ENCODE measurements around the gene ENG.
"Not testable (repeated sequence)": the region's sequence is repeated elsewhere in the genome, so short reads cannot be mapped to it uniquely, and the experiment has no call there.

Gene ENG

DNA sequence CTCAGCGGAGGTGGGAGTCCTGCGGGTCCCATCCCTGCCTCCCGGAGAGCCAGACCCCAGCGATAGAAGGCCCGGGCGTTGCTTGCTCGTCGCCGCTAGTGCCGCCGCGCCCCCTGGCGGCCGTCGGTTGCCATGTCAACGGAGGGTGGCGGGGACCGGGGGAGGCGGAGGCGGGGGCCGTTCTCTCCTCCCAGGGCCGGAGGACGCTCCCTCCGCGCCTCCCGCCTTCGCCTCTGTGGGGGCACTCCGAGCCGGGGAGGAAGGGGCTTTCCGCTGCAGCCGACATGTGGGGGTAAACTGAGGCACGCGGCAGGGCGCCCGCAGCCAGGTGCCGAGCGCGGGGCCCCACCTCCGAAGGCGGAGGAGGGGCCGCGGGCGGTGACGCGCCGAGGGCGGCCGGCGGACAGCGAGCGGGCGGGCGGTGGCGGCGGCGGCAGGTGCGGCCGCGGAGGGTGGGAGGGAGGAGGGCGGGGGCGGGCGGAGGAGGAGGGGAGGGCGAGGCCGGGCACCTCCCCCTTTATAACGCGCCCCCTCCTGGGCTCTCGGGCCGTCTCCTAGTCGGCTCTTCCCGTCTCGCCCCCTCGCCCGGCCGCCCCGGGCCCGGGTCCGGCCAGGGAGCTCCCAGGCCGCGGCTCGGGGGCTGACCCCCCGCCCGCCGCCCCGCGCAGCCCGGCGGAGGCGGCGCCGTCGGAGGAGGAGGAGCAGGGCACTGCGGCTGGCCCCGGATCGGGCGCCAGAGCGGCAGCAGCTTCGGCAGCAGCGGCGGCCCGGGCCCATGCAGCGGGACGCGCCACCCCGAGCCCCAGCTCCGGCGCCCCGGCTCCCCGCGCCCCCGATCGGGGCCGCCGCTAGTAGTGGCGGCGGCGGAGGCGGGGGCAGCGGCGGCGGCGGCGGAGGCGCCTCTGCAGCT, 69.2 kb downstream of the ENG start:
- in situ Hi-C loops (cut with MboI; ENCODE audit: low pct_unique_long_range_greater_than_20kb, low sequenced_read_pairs, unreplicated experiment): loop anchor here (10.0 kb wide), 1 partner anchor 130 kb away; the partner anchor contains the start of gene ST6GALNAC4
- DNase-seq (ENCODE audit: low spot score): peak; percentile 94
- TF ChIP-seq, protein P1, sequence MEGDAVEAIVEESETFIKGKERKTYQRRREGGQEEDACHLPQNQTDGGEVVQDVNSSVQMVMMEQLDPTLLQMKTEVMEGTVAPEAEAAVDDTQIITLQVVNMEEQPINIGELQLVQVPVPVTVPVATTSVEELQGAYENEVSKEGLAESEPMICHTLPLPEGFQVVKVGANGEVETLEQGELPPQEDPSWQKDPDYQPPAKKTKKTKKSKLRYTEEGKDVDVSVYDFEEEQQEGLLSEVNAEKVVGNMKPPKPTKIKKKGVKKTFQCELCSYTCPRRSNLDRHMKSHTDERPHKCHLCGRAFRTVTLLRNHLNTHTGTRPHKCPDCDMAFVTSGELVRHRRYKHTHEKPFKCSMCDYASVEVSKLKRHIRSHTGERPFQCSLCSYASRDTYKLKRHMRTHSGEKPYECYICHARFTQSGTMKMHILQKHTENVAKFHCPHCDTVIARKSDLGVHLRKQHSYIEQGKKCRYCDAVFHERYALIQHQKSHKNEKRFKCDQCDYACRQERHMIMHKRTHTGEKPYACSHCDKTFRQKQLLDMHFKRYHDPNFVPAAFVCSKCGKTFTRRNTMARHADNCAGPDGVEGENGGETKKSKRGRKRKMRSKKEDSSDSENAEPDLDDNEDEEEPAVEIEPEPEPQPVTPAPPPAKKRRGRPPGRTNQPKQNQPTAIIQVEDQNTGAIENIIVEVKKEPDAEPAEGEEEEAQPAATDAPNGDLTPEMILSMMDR (IDR thresholded peaks at IDR 0.05; ENCODE audit: extremely low read depth, insufficient read depth, missing control alignments): peak; percentile 83

GRCh38 chr9:127783111-127784008, 71.1 kb downstream of the ENG start:
- peak; percentile 66 for DNase-seq (ENCODE audit: low spot score)
- TF ChIP-seq, protein P1 (IDR thresholded peaks at IDR 0.05; ENCODE audit: extremely low read depth, insufficient read depth, missing control alignments): no peak
- in situ Hi-C loops (cut with MboI; ENCODE audit: low pct_unique_long_range_greater_than_20kb, low sequenced_read_pairs, unreplicated experiment): loop anchor here (10.0 kb wide), 1 partner anchor 131 kb away; the partner anchor contains the start of gene ST6GALNAC4

- no peak for DNase-seq (ENCODE audit: low spot score)
- in situ Hi-C loops (cut with MboI; ENCODE audit: low pct_unique_long_range_greater_than_20kb, low sequenced_read_pairs, unreplicated experiment): loop anchor here (10.0 kb wide), 1 partner anchor 133 kb away; the partner anchor contains the start of gene ST6GALNAC4
- TF ChIP-seq, protein P1 (IDR thresholded peaks at IDR 0.05; ENCODE audit: extremely low read depth, insufficient read depth, missing control alignments): no peak
Measured at GRCh38 chr9:127781806-127782205, 72.7 kb downstream of the ENG start.

DNA sequence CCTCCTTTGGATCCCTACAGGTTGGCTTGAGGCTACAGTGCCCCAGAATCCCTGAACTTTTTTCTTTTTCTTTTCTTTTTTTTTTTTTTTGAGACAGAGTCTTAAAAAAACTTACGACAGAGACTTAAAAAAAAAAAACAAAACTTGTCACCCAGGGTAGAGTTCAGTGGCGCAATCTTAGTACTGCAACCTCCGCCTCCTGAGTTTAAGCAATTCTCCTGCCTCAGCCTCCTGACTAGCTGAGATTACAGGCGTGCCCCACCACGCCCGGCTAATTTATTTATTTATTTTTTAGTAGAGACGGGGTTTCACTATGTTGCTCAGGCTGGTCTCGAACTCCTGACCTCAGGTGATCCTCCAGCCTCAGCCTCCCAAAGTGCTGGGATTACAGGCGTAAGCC, 73.5 kb downstream of the ENG start:
- in situ Hi-C loops (cut with MboI; ENCODE audit: low pct_unique_long_range_greater_than_20kb, low sequenced_read_pairs, unreplicated experiment): loop anchor here (10.0 kb wide), 1 partner anchor 134 kb away; the partner anchor contains the start of gene ST6GALNAC4
- not testable (repeated sequence) for DNase-seq (ENCODE audit: low spot score)

DNA sequence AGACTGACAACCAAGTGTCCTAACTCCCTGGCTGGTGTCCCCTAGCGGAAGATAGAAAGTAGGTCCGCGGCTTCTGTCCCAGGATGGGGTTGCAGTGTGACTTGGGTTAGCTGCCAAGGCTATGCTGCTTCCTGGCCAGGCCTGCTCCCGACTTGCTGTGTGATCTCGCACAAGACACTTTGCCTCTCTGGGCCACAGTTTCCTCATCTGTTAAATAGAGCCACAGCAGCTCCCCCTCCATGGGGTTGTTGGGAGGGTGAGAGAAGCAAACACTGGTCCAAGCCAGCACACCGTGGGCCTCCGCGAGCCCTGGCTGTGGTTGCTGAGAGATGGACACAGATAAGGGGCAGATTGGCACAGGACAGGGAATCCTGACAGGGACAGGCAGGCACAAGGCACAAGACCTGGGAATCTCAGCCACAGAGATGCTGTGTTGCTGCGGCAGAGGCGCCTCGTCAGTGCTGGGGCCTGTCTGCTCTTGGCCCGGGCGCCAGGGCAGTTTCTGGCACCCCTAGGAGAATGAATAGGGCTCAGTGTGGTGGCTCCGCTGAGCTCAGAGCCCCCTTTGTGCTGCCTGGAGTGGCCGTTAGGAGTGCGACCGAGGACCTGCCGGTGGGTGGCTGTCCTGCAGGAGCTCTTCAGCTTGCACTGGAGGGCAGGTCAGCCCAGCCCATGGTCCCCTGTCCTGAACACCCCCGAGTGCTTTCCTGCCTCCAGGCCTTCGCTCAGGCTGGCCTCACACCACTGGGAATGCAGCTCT, 74.2 kb downstream of the ENG start:
- TF ChIP-seq, protein P1 (IDR thresholded peaks at IDR 0.05; ENCODE audit: extremely low read depth, insufficient read depth, missing control alignments): no peak
- no peak for DNase-seq (ENCODE audit: low spot score)
- in situ Hi-C loops (cut with MboI; ENCODE audit: low pct_unique_long_range_greater_than_20kb, low sequenced_read_pairs, unreplicated experiment): loop anchor here (10.0 kb wide), 1 partner anchor 134 kb away; the partner anchor contains the start of gene ST6GALNAC4

GRCh38 chr9:127779136-127779981, 75.1 kb downstream of the ENG start:
- DNase-seq (ENCODE audit: low spot score): peak; percentile 68
- in situ Hi-C loops (cut with MboI; ENCODE audit: low pct_unique_long_range_greater_than_20kb, low sequenced_read_pairs, unreplicated experiment): no loop called here
- TF ChIP-seq, protein P1 (IDR thresholded peaks at IDR 0.05; ENCODE audit: extremely low read depth, insufficient read depth, missing control alignments): no peak

Data from GM13977 (cell line).